HG03139 (cell line): Measurements from ENCODE around the gene BET1L.
"Not testable (repeated sequence)": the region's sequence is repeated elsewhere in the genome, so short reads cannot be mapped to it uniquely, and the experiment has no call there.

Experiments used
- ATAC-seq: cut with Tn5 transposase; IDR thresholded peaks from one replicate; pipeline ENCODE4 v1.9.1; 2021; ENCODE audit not compliant: unreplicated experiment

The BET1L gene

DNA sequence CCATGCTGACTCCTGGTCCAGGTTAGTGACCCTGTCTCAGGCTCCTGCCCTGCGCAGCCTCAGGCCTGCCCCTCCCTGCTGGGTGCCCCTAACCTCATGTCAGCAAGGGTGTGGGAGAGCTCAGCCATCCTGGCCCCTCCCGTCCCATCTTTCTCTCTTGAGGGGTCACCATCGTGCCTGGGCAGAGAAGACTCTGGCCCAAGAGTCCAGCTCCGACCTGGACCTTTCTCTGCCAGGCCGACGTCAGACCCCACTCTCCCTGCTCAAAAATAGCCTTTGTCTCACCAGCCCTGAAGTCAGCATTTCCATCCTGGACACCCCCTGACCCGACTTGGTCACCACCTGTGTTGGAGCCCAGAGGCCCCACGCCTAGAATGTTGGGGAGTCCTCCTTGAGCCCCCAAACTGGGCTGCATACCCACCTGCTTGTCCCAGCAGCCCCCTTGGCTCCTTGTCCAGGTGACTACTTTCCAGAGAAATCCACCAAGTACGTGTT lies 9.4 kb downstream of the BET1L start:
- ATAC-seq, result no peak

DNA sequence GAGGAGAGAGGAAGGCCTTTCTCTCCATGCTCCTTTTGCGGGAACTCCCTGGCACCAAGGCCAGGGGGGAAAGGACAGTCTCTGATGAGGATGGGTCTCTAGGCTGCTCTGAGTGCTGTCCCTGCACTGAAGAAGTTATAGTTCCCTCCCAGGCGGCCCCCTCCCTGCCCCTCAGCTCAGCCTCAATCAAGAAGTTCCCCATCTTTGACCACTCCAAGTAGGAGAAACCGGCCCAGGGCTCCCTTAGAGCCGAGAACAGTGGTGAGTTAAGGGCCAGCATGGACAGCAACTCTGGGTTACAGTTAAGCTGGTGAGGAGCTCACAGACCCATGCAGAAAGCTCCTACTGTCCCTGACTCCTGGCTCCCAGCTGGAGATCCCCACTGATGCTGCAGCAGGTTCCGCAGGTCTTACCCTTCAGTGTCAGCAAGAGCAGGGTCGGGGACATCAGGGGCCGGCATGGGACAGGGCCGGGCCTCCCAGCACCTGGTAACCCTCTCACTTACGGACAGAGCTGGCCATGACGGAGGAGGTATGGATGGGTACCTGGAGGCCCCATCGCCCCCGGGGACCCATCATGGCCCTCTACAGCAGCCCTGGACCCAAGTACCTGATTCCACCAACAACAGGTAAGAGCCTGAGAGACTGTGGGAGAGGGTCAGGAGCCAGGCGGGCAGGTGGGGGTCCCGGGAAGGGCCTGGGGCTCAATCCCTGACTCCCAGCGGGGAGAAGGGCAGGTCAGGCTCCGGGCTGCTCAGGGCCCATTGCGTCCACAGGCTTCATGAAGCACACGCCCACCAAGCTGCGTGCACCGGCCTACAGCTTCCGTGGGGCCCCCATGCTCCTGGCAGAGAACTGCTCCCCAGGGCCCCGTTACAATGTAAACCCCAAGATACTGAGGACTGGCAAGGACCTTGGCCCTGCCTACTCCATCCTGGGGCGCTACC lies 10.1 kb downstream of the BET1L start:
- ATAC-seq, result no peak

DNA sequence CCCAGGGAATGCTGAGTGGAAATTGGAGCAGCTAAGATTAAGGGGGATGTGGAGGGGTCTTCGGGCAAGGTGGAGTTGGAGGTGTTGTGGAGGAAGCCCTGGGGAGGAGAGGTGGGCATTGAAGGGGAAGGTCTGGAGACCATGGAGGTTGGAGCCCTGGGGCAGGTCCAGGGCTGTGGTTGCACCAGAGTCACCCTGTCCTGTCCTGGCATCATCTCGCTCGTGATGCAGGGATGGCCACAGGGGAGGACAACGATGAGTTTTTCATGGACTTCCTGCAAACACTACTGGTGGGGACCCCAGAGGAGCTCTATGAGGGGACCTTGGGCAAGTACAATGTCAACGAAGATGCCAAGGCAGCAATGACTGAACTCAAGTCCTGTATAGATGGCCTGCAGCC lies 13.7 kb downstream of the BET1L start:
- not testable (repeated sequence) for ATAC-seq

DNA sequence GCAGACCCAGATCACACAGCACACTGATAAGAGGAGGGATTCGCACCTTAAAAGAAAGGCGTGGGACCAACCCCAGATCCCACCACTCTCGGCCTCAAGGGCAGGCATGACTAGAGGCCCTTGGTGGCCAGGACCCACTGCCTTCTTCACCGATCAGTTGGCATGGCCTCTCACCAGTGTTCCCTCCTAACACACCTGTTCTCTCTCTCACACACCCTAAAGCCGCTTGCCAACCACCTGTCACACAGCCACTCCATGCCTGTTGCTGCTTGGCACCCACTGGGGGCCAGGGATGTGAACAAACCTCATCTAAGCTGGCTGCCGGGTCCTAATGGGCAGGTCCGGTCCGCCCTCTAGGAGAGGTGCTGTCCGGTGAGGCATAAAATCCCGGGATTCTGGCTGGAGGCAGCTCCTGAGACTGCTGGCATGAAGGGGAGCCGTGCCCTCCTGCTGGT lies 14.5 kb downstream of the BET1L start, which contains the start of gene SCGB1C1:
Gene SCGB1C1, plus strand, starts transcription at position 405 of the 455 bp plus-strand sequence. Its CDS starts 22 bp downstream, at position 427.
- ATAC-seq, result not testable (repeated sequence)

DNA sequence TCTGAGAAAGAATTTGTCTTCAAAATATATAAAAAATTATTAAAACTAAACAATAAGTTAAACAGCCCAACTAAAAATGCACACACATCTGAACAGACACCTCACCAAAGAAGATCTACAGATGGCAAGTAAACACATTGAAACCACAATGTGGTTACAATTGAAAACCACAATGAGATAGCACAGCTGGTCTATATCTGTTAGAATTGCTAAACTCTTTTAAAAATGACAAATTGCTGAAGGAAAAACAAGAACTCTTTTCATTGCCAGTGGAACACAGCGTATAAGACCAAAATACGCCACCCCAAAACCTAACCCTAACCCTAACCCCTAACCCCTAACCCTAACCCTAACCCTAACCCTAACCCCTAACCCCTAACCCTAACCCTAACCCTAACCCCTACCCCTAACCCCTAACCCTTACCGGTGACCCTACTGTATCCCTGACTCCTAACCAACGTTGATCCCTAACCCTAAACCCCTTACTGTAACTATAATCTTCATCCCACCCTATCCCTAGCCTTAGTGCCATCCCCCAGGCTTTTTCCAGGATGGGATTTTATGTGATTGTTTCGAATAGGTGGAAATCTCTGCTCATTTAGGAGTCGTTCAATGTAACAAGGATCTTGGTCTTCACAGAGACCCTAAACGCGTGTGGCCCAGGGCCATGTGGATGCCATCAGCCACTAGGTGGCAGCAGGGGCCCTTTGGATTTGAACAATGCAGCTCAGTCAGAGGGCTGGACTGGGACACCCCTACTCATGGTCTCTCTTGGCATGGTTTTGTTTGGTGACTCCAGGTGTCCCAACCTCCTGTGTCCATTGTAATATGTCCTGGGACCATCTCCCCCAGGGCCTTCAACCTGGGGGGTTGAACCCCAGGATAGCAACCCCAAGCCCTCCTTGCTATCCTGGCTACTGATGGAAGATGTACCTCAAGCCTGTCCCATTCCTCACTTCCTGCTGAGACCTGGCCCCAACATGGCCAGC lies 15.4 kb downstream of the BET1L start:
- ATAC-seq, result not testable (repeated sequence)

DNA sequence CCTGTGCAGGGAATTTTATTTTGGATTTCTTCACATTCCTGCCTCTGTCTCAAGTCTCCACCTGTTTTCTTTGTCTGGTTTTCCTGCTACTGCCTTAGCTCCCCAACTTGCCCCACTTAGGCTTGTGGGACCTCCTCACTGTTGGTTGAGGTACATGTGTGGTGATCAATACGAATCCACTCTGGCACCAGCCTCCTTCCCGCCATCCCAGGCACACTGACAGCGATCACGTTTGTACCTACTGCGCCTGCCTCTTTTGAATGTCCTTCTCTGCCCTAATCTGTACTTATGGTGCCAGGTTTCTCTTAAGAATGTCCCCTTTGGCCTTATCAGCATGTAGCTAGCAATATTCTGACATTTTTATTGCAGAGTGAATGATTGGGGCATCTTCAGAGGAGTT lies 16.7 kb downstream of the BET1L start:
- ATAC-seq, result not testable (repeated sequence)

DNA sequence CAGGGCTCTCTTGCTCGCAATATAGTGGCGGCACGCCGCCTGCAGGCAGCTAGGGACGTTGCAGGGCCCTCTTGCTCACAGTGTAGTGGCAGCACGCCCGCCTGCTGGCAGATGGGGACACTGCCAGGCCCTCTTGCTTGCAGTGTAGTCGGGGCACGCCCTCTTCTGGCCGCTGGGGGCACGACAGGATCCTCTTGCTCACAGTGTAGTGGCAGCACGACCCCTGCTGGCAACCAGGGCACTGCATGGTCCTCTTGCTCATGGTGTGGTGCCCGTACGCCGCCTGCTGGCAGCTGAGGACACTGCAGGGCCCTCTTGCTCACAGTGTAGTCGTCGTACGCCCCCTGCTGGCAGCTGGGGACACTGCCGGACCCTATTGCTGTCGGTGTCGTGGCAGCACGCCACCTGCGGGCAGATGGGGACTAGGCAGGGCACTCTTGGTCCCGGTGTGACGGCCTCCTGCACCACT lies 17.3 kb downstream of the BET1L start:
- peak; percentile 68 for ATAC-seq

DNA sequence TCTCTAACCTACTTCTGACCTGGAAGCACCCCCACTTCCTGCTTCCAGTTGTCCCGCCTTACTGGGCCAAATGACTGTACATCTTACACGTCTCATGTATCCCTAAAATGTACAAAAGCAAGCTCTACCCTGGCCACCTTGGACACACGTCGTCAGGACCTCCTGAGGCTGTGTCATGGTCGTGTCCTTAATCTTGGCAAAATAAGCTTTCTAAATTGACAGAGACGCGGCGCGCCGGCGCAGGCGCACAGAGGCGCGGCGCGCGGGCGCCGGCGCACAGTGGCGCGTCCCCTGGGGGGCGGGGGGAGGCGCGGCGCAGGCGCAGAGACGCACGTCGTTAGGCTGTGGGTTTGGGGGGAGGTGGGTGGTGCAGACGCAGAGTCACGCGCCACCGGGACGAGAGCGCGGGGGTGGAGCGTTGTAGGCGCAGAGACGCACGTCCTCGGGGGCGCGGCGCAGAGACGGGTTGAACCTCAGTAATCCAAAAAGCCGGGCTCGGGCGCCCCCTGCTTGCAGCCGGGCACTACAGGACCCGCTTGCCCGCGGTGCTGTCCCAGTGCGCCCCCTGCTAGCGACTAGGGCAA lies 17.9 kb downstream of the BET1L start:
- ATAC-seq, result not testable (repeated sequence)

DNA sequence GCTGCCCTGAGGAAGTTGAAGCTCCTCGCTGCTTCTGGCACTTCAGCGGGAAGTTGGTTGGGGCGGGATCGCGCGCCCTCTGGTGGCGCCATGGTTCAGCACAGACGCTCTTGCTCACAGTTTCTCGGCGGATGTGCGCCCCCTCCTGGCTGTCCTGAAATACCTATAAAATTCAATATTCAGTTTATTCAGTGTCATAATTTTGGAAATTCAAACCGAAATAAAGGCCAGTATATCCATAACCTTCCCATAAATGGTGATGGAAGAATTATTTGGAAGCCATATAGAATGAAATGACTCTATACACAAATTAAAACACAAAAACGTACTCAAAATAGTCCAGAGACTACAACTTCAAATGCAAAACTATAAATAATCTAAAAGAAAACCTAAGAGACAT lies 27.0 kb downstream of the BET1L start:
- ATAC-seq, result not testable (repeated sequence)
